HepG2 (cell line): ENCODE measurements around the gene B9D2. TPM values are rescaled to one million over a fixed set of nuclear protein-coding genes. Genes with fewer than 3 reads are reported as not detected.

Source experiments
- ATAC-seq: fragments of 200-7000 bp; cut with Tn5 transposase; 3 replicates; pipeline ENCODE4 v1.9.1; 2020; ENCODE audit warnings: mild to moderate bottlenecking, moderate library complexity
- BruUV-seq: library from RNA; stranded (reverse); fragments of 400-500 nt; replicated peaks from 2 replicates; lab custom pipeline; 2021; lab: Mats Ljungman, UMichigan
- CTCF ChIA-PET: fragments of 300-600 bp; formaldehyde crosslinking; extraction: SDS; loops from one replicate; lab custom pipeline; 2021; ENCODE audit warnings: low total read pairs, inconsistent platforms, low intra/inter-chr PET ratio; lab: Yijun Ruan, JAX
- POLR2A ChIA-PET: fragments of 350-600 bp; sonication (Branson Sonifier 250); formaldehyde crosslinking; loops from one replicate; lab custom pipeline; 2020; ENCODE audit warnings: antibody characterized with exemption, inconsistent platforms; lab: Yijun Ruan, JAX
- DNase-seq: peaks from one replicate; pipeline ENCODE4 v3.0.0-alpha.2; 2015; ENCODE audit warnings: low spot score
- FAIRE-seq: peaks from 3 replicates; lab custom pipeline; 2011; peaks lifted over from hg19 to GRCh38; lab: Jason Lieb, UNC
- H2AFZ ChIP-seq: one replicate; pipeline ENCODE4 v1.6.1; 2011; ENCODE audit warnings: low read length, inconsistent platforms
- H3K27ac ChIP-seq: fragments of 300-600 bp; 3 replicates; pipeline ENCODE4 v1.8.0; 2011; ENCODE audit warnings: mixed run types, mild to moderate bottlenecking, mixed read lengths, low read length, inconsistent platforms; ENCODE audit not compliant: insufficient read depth; ENCODE audit errors: extremely low read length
- H3K27me3 ChIP-seq, 2 experiments: fragments of 200-600 bp in 1 of 2; 2 replicates in 1 of 2; 3 replicates in 1 of 2; pipeline versions ENCODE4 v1.6.0 to v1.8.0; 2011; ENCODE audit warnings: low read length in 2 of 2, mild to moderate bottlenecking in 2 of 2, moderate library complexity in 2 of 2, inconsistent platforms in 1 of 2; ENCODE audit not compliant: insufficient read depth in 2 of 2, control insufficient read depth in 1 of 2
- H3K36me3 ChIP-seq, 2 experiments: fragments of 200-600 bp in 1 of 2; replicated peaks in 1 of 2; 2 replicates in 1 of 2; 3 replicates in 1 of 2; pipeline versions ENCODE4 v1.5.1 to v1.8.0; 2011; ENCODE audit warnings: low read length in 2 of 2, inconsistent platforms in 1 of 2; ENCODE audit not compliant: insufficient read depth in 2 of 2, control insufficient read depth in 1 of 2
- H3K4me1 ChIP-seq: 2 replicates; pipeline ENCODE4 v1.5.1; 2012; ENCODE audit warnings: low read length, inconsistent platforms; ENCODE audit not compliant: insufficient read depth
- H3K4me2 ChIP-seq: 2 replicates; pipeline ENCODE4 v1.6.0; 2011; ENCODE audit warnings: low read depth, low read length, inconsistent platforms
- H3K4me3 ChIP-seq, 3 experiments: fragments of 200-600 bp in 1 of 3; sonication (generic), shearing (Covaris generic) in 1 of 3; replicated peaks in 1 of 3; 2 replicates each; pipeline ENCODE4 v1.5.1; 2011 to 2016; ENCODE audit warnings: low read length in 3 of 3, inconsistent platforms in 2 of 3, low read depth in 2 of 3, mild to moderate bottlenecking in 2 of 3, control low read depth in 1 of 3, mixed read lengths in 1 of 3; ENCODE audit not compliant: insufficient read depth in 1 of 3
- H3K79me2 ChIP-seq: one replicate; pipeline ENCODE4 v1.6.1; 2011; ENCODE audit warnings: low read length, inconsistent platforms; ENCODE audit not compliant: insufficient read depth
- H3K9ac ChIP-seq: 2 replicates; pipeline ENCODE4 v1.6.0; 2011; ENCODE audit warnings: mild to moderate bottlenecking, low read depth, low read length, inconsistent platforms; ENCODE audit not compliant: insufficient read depth
- H3K9me3 ChIP-seq: 2 replicates; pipeline ENCODE4 v1.5.1; 2012; ENCODE audit warnings: mild to moderate bottlenecking, low read length
- H4K20me1 ChIP-seq: 2 replicates; pipeline ENCODE4 v1.6.0; 2011; ENCODE audit warnings: inconsistent platforms, mild to moderate bottlenecking, low read length, moderate library complexity; ENCODE audit not compliant: insufficient read depth
- FOXO4 ChIP-seq: sonication (generic); formaldehyde crosslinking; conservative IDR thresholded peaks from 2 replicates; pipeline ENCODE4 v1.8.1; 2023; ENCODE audit warnings: missing genetic modification reagents
- KMT2A ChIP-seq: sonication (generic); formaldehyde crosslinking; IDR thresholded peaks from 2 replicates; pipeline ENCODE4 v1.4.0; 2020; ENCODE audit warnings: missing genetic modification reagents
- MXD4 ChIP-seq: IDR thresholded peaks from 2 replicates; pipeline ENCODE4 v1.6.1; 2016; ENCODE audit warnings: mild to moderate bottlenecking, missing biosample characterization, missing genetic modification reagents
- PCBP2 ChIP-seq: fragments of 200-400 bp; formaldehyde crosslinking; optimal IDR thresholded peaks from 2 replicates; pipeline ENCODE3; 2018; ENCODE audit warnings: low read length, low read depth; ENCODE audit not compliant: poor library complexity, severe bottlenecking
- PPARG ChIP-seq: conservative IDR thresholded peaks from 2 replicates; pipeline ENCODE4 v1.6.1; 2016; ENCODE audit warnings: missing biosample characterization, missing genetic modification reagents
- SRSF4 ChIP-seq: fragments of 200-400 bp; formaldehyde crosslinking; IDR thresholded peaks from one replicate; pipeline ENCODE4 v1.6.1; 2018; ENCODE audit warnings: mild to moderate bottlenecking, low read depth, low read length, moderate library complexity; ENCODE audit not compliant: poor library complexity, severe bottlenecking
- ZBTB37 ChIP-seq: sonication (generic); formaldehyde crosslinking; IDR thresholded peaks from 2 replicates; pipeline ENCODE4 v1.4.0; 2020; ENCODE audit warnings: mild to moderate bottlenecking, missing genetic modification reagents
- ZBTB42 ChIP-seq: sonication (generic); formaldehyde crosslinking; IDR thresholded peaks from 2 replicates; pipeline ENCODE4 v1.5.0; 2020; ENCODE audit warnings: mild to moderate bottlenecking, missing genetic modification reagents
- ZC3H13 ChIP-seq: sonication (generic); formaldehyde crosslinking; IDR thresholded peaks from 2 replicates; pipeline ENCODE4 v1.8.1; 2023; ENCODE audit warnings: mild to moderate bottlenecking, missing genetic modification reagents, moderate library complexity
- ZFP91 ChIP-seq: sonication (generic); formaldehyde crosslinking; IDR thresholded peaks from 2 replicates; pipeline ENCODE4 v1.9.0; 2022; ENCODE audit warnings: missing genetic modification reagents, mild to moderate bottlenecking, borderline replicate concordance
- ZNF235 ChIP-seq: sonication (generic); formaldehyde crosslinking; IDR thresholded peaks from 2 replicates; pipeline ENCODE4 v1.8.1; 2023; ENCODE audit warnings: mild to moderate bottlenecking, missing genetic modification reagents, borderline replicate concordance
- ZSCAN9 ChIP-seq: IDR thresholded peaks from 2 replicates; pipeline ENCODE4 v1.6.1; 2016; ENCODE audit warnings: borderline replicate concordance
- WGBS: methylation state at CpG from one replicate; pipeline ENCODE4 v1.1.6; 2017; ENCODE audit warnings: low lambda C conversion rate; 5-methylcytosine and 5-hydroxymethylcytosine counted together
- in situ Hi-C: cut with HindIII; loops from 2 replicates; pipeline ENCODE4 v1.10.0; 2017; ENCODE audit warnings: low pct_unique_long_range_greater_than_20kb; ENCODE audit not compliant: extremely low pct_ligation_motif_present
- intact Hi-C: fragments of 100-400 bp; cut with micrococcal nuclease; formaldehyde crosslinking; loops from one replicate; pipeline ENCODE4 v1.10.0; 2022; ENCODE audit not compliant: unreplicated experiment
- polyA plus RNA-seq, 8 experiments: library from polyadenylated mRNA; depleted of rRNA in 3 of 8; stranded (reverse) in 7 of 8; unstranded in 1 of 8; fragments of >200 nt; fragmentation: Illumina TruSeq in 4 of 8; extraction: Trizol in 4 of 8; gene quantifications; 2 replicates each; pipeline versions ENCODE4 v1.2.1 to v1.2.3, GENCODE V29; 2011 to 2016; ENCODE audit warnings: low read depth in 4 of 8, missing spikeins in 1 of 8, mixed read lengths in 1 of 8; ENCODE audit not compliant: insufficient read depth in 1 of 8
- total RNA-seq, 5 experiments: library from RNA; depleted of rRNA; stranded (reverse); fragments of >200 nt; fragmentation: Illumina TruSeq; extraction: Trizol; gene quantifications; 2 replicates each; pipeline ENCODE4 v1.2.3, GENCODE V29; 2016; ENCODE audit warnings: low read depth in 1 of 5

Gene B9D2
- total and polyA plus RNA-seq, 2 of the 13 experiments (the other 11 are each of a cell fraction or from before 2014, with no cell fraction given), result 3.1 to 4.4 TPM

GRCh38 chr19:41325640-41325946, 38.4 kb downstream of the B9D2 start:
- Histone ChIP-seq H3K4me3 (peak overlapping the region; percentile 52 to 69 (median 61)), H3K9ac (peak overlapping the region; percentile 61), H4K20me1 (no peaks in the 10 kb centered on the region), H3K4me2 (peak overlapping the region; percentile 77), H3K36me3 (peaks cover 10 to 24% of the 10 kb centered on the region in 2 experiments; a peak in 4 of 5 replicates), H2AFZ (no peak overlapping the region), H3K79me2 (peaks cover 2% of the 10 kb centered on the region), H3K27ac (peak overlapping the region; percentile 58), H3K27me3 (no peaks in the 10 kb centered on the region), H3K9me3 (no peaks in the 10 kb centered on the region), H3K4me1 (peaks cover 69% of the 10 kb centered on the region)
- FAIRE-seq, result no peak
- DNase-seq, result no peak
- ChIA-PET CTCF (no interaction called here), POLR2A (interaction anchor here (0.7 to 6.2 kb wide), 5 partner anchors 16 to 119 kb away, joined by 3 to 73 read pairs (median 21); partner anchors contain the start of genes B9D2, CCDC97, HNRNPUL1 and TGFB1)
- WGBS, result 8% methylated on average over 7 of the region's 10 CpGs
- ATAC-seq, result no peak
- no TSS peak for BruUV-seq
- intact Hi-C loops (loop anchor here (2.0 kb wide), 1 partner anchor 27 kb away; the partner anchor contains the start of gene TGFB1), in situ Hi-C loops (no loop called here)
- 0 out of 2 replicates have a peak, but pooled peaks have one; percentile 14 for TF ChIP-seq ZBTB37
- TF ChIP-seq PPARG (CRISPR knock-in tag), result no peak
- TF ChIP-seq FOXO4 (CRISPR knock-in tag), result no peak
- TF ChIP-seq SRSF4, result no peak
- peak; percentile 20; the same call in 1 of the 2 replicates for TF ChIP-seq KMT2A (CRISPR knock-in tag)
- TF ChIP-seq ZBTB42 (CRISPR knock-in tag), result no peak
- TF ChIP-seq ZC3H13, result 0 out of 2 replicates have a peak, but pooled peaks have one; percentile 7
- 0 out of 2 replicates have a peak, but pooled peaks have one; percentile 18 for TF ChIP-seq ZSCAN9
- TF ChIP-seq ZFP91 (CRISPR knock-in tag), result 0 out of 2 replicates have a peak, but pooled peaks have one; percentile 4
- 0 out of 2 replicates have a peak, but pooled peaks have one; percentile 41 for TF ChIP-seq ZNF235
- TF ChIP-seq MXD4 (CRISPR knock-in tag), result no peak
- TF ChIP-seq PCBP2, result peak; percentile 4
